IMR-90 (cell line): ENCODE data around the gene CRTC1. TPM values are rescaled to one million over a fixed set of nuclear protein-coding genes. Genes with fewer than 3 reads are reported as not detected.

Experiments used
- ATAC-seq: fragments of 200-7000 bp; cut with Tn5 transposase; 2 replicates; pipeline ENCODE4 v1.9.1; 2020; ENCODE audit warnings: low read depth, mild to moderate bottlenecking, moderate library complexity
- BruUV-seq: library from RNA; stranded (reverse); fragments of 400-500 nt; replicated peaks from 2 replicates; lab custom pipeline; 2021; lab: Mats Ljungman, UMichigan
- CTCF ChIA-PET: fragments of 300-600 bp; formaldehyde crosslinking; extraction: SDS; loops from one replicate; lab custom pipeline; 2021; ENCODE audit warnings: antibody characterized with exemption; lab: Yijun Ruan, JAX
- POLR2A ChIA-PET: fragments of 300-600 bp; sonication (Branson Sonifier 250); formaldehyde crosslinking; loops from one replicate; lab custom pipeline; 2022; ENCODE audit warnings: antibody characterized with exemption; ENCODE audit not compliant: unreplicated experiment; lab: Charles Lee
- DNase-seq: peaks from one replicate; pipeline ENCODE4 v3.0.0; 2013
- H2AFZ ChIP-seq: replicated peaks from 2 replicates; pipeline ENCODE3; 2013; ENCODE audit warnings: low read length, mild to moderate bottlenecking; ENCODE audit not compliant: poor library complexity
- H2AK5ac ChIP-seq: 2 replicates; pipeline ENCODE4 v1.6.1; 2013; ENCODE audit warnings: low read depth, low read length, inconsistent platforms
- H2AK9ac ChIP-seq: replicated peaks from 2 replicates; pipeline ENCODE3; 2013; ENCODE audit warnings: mild to moderate bottlenecking, low read depth, low read length, moderate library complexity; ENCODE audit not compliant: poor library complexity
- H2BK120ac ChIP-seq: 2 replicates; pipeline ENCODE4 v1.6.1; 2013; ENCODE audit warnings: low read depth, low read length, inconsistent platforms
- H2BK15ac ChIP-seq: 3 replicates; pipeline ENCODE4 v1.6.1; 2013; ENCODE audit warnings: low read depth, low read length, inconsistent platforms
- H2BK20ac ChIP-seq: 2 replicates; pipeline ENCODE4 v1.6.1; 2013; ENCODE audit warnings: low read depth, mild to moderate bottlenecking, inconsistent platforms, low read length, moderate library complexity
- H2BK5ac ChIP-seq: 2 replicates; pipeline ENCODE4 v1.6.1; 2013; ENCODE audit warnings: mild to moderate bottlenecking, low read depth, low read length, inconsistent platforms; ENCODE audit not compliant: poor library complexity, severe bottlenecking
- H3K14ac ChIP-seq: replicated peaks from 2 replicates; pipeline ENCODE4 v1.6.1; 2013; ENCODE audit warnings: low read depth, low read length, inconsistent platforms
- H3K18ac ChIP-seq: 2 replicates; pipeline ENCODE4 v1.6.1; 2013; ENCODE audit warnings: low read depth, low read length, control low read depth
- H3K23ac ChIP-seq: 2 replicates; pipeline ENCODE4 v1.6.1; 2013; ENCODE audit warnings: low read depth, low read length, inconsistent platforms
- H3K27ac ChIP-seq: 2 replicates; pipeline ENCODE4 v1.5.1; 2013; ENCODE audit warnings: mild to moderate bottlenecking, control low read depth, low read length; ENCODE audit not compliant: insufficient read depth
- H3K27me3 ChIP-seq: 2 replicates; pipeline ENCODE4 v1.6.1; 2013; ENCODE audit warnings: low read length; ENCODE audit not compliant: control insufficient read depth, insufficient read depth
- H3K36me3 ChIP-seq: 2 replicates; pipeline ENCODE4 v1.6.1; 2013; ENCODE audit warnings: low read length, mixed read lengths; ENCODE audit not compliant: control insufficient read depth, insufficient read depth
- H3K4ac ChIP-seq: 2 replicates; pipeline ENCODE4 v1.6.1; 2013; ENCODE audit warnings: low read depth, low read length, inconsistent platforms
- H3K4me1 ChIP-seq: 2 replicates; pipeline ENCODE4 v1.6.1; 2013; ENCODE audit warnings: low read length, mixed read lengths; ENCODE audit not compliant: control insufficient read depth, insufficient read depth
- H3K4me2 ChIP-seq: 2 replicates; pipeline ENCODE4 v1.6.1; 2013; ENCODE audit warnings: low read depth, mild to moderate bottlenecking, control low read depth, low read length, moderate library complexity
- H3K4me3 ChIP-seq: 2 replicates; pipeline ENCODE4 v1.5.1; 2013; ENCODE audit warnings: low read depth, mild to moderate bottlenecking, control low read depth, low read length, moderate library complexity; ENCODE audit not compliant: insufficient read depth
- H3K56ac ChIP-seq: 2 replicates; pipeline ENCODE4 v1.6.1; 2013; ENCODE audit warnings: low read length, inconsistent platforms; ENCODE audit not compliant: insufficient read depth; ENCODE audit errors: extremely low read depth
- H3K79me1 ChIP-seq, 2 experiments: 2 replicates each; pipeline ENCODE4 v1.6.1; 2013; ENCODE audit warnings: low read length in 2 of 2, inconsistent platforms in 1 of 2, low read depth in 1 of 2
- H3K9ac ChIP-seq: 2 replicates; pipeline ENCODE4 v1.6.1; 2013; ENCODE audit warnings: low read depth, low read length, control low read depth
- H3K9me1 ChIP-seq: 2 replicates; pipeline ENCODE4 v1.6.1; 2013; ENCODE audit warnings: low read length, inconsistent platforms; ENCODE audit not compliant: insufficient read depth
- H3K9me3 ChIP-seq: 2 replicates; pipeline ENCODE4 v1.6.1; 2013; ENCODE audit warnings: low read length; ENCODE audit not compliant: control insufficient read depth, insufficient read depth
- H4K20me1 ChIP-seq: 2 replicates; pipeline ENCODE4 v1.6.1; 2013; ENCODE audit warnings: low read length, inconsistent platforms; ENCODE audit not compliant: insufficient read depth
- H4K5ac ChIP-seq: 2 replicates; pipeline ENCODE4 v1.6.1; 2013; ENCODE audit warnings: mild to moderate bottlenecking, low read depth, low read length, control low read depth
- H4K8ac ChIP-seq, 2 experiments: 2 replicates each; pipeline ENCODE4 v1.6.1; 2013; ENCODE audit warnings: low read depth in 2 of 2, low read length in 2 of 2, control low read depth in 1 of 2, inconsistent platforms in 1 of 2
- H4K91ac ChIP-seq: 2 replicates; pipeline ENCODE4 v1.6.1; 2013; ENCODE audit warnings: low read depth, low read length, inconsistent platforms; ENCODE audit not compliant: insufficient read depth
- BHLHE40 ChIP-seq: fragments of 150-350 bp; IDR thresholded peaks from 2 replicates; pipeline ENCODE4 v1.6.1; 2016; ENCODE audit warnings: mild to moderate bottlenecking, low read depth, low read length
- CEBPB ChIP-seq: IDR thresholded peaks from 2 replicates; pipeline ENCODE4 v1.6.1; 2012; ENCODE audit warnings: low read depth, low read length, improper control_type of control experiment
- FOS ChIP-seq: fragments of 150-350 bp; IDR thresholded peaks from 2 replicates; pipeline ENCODE4 v1.6.1; 2016; ENCODE audit warnings: low read depth, low read length
- MXI1 ChIP-seq: IDR thresholded peaks from 2 replicates; pipeline ENCODE4 v1.6.1; 2012; ENCODE audit warnings: low read depth, mild to moderate bottlenecking, low read length, moderate library complexity, borderline replicate concordance
- POLR2A ChIP-seq: IDR thresholded peaks from 2 replicates; pipeline ENCODE4 v1.6.1; 2012; ENCODE audit warnings: mild to moderate bottlenecking, low read depth, low read length
- SMC3 ChIP-seq: fragments of 150-350 bp; IDR thresholded peaks from 2 replicates; pipeline ENCODE4 v1.6.1; 2016; ENCODE audit warnings: low read depth, mild to moderate bottlenecking, antibody characterized with exemption, low read length, moderate library complexity
- dilution Hi-C: fragments of 300-500 bp; cut with HindIII; formaldehyde crosslinking; loops from one replicate; pipeline ENCODE4 v1.14.3; 2018; ENCODE audit warnings: low sequenced_read_pairs; ENCODE audit not compliant: unreplicated experiment
- in situ Hi-C: fragments of 300-500 bp; cut with MboI; formaldehyde crosslinking; loops from 3 replicates; pipeline ENCODE4 v1.14.3; 2019; ENCODE audit warnings: low sequenced_read_pairs, inconsistent platforms, mixed read lengths
- intact Hi-C: fragments of 100-400 bp; cut with micrococcal nuclease; formaldehyde crosslinking; loops from 2 replicates; pipeline ENCODE4 v1.10.0; 2022
- polyA plus RNA-seq, 3 experiments: library from polyadenylated mRNA; depleted of rRNA; stranded (reverse); fragments of >200 nt; gene quantifications; 2 replicates each; pipeline ENCODE4 v1.2.3, GENCODE V29; 2012; ENCODE audit warnings: low replicate concordance in 1 of 3
- total RNA-seq: library from RNA; depleted of rRNA; stranded (reverse); fragments of >200 nt; gene quantifications from 2 replicates; pipeline ENCODE4 v1.2.3, GENCODE V29; 2012

The CRTC1 gene
- total and polyA plus RNA-seq, 2 of the 4 experiments (the other 2 are of a cell fraction) = 0.18 to 5.7 TPM

DNA sequence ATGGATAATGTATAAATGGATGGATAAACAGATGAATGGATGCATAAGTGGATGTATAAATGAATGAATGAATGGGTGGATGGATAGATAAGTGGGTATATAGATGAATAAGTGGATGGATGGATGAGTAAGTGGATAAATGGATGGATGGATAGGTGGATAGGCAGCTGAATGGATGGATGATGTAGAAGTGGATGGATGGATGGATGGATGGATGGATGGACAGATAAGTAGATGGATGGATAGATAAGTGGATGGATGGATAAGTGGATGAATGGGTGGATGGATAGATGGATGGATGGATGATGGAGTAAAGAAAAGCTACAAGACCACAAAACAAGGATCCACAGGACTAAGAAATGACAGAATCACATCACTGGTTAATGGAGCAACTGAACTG, 116.6 kb downstream of the CRTC1 start:
- Histone ChIP-seq H2AK5ac (no peak overlapping the region), H2AK9ac (no peak overlapping the region), H2AFZ (no peak overlapping the region), H4K20me1 (no peaks in the 10 kb centered on the region), H3K9me1 (no peaks in the 10 kb centered on the region), H4K5ac (no peak overlapping the region), H2BK15ac (no peak overlapping the region), H4K91ac (no peak overlapping the region), H3K4me2 (no peak overlapping the region), H2BK20ac (no peak overlapping the region), H2BK5ac (peak overlapping the region; percentile 65), H3K9me3 (peaks cover 9% of the 10 kb centered on the region; the same call in 1 of the 2 replicates), H3K4ac (no peak overlapping the region), H3K56ac (no peak overlapping the region), H3K9ac (no peak overlapping the region), H3K27me3 (peaks cover 46% of the 10 kb centered on the region), H2BK120ac (no peak overlapping the region), H4K8ac (no peak overlapping the region), H3K4me3 (no peak overlapping the region), H3K14ac (no peak overlapping the region), H3K36me3 (no peaks in the 10 kb centered on the region), H3K23ac (no peak overlapping the region), H3K27ac (no peak overlapping the region), H3K79me1 (no peaks in the 10 kb centered on the region), H3K4me1 (no peaks in the 10 kb centered on the region), H3K18ac (no peak overlapping the region)
- TF ChIP-seq BHLHE40 (no peak), MXI1 (no peak), FOS (no peak), CEBPB (no peak), SMC3 (no peak), POLR2A (no peak)
- dilution Hi-C loops (no loop called here), intact Hi-C loops (no loop called here), in situ Hi-C loops (no loop called here)
- no TSS peak for BruUV-seq
- ATAC-seq = no peak
- POLR2A ChIA-PET = no interaction called here
- no peak for DNase-seq
- CTCF ChIA-PET = no interaction called here
